Measurements from ENCODE around the gene NDUFB2. TPM values are rescaled to one million over a fixed set of nuclear protein-coding genes. Genes with fewer than 3 reads are reported as not detected.
A peak's percentile ranks its signal among the peaks of the same experiment; 100 is the strongest.

Gene NDUFB2
- total and polyA plus RNA-seq, 11 donors = 458 to 1,005 (median 615) TPM

- Histone ChIP-seq H3K36me3 (peaks cover 0 to 47% (median 3%) of the 10 kb centered on the region in 9 donors), H3K9me3 (no peaks in the 10 kb centered on the region), H3K4me1 (no peaks in the 10 kb centered on the region), H3K27me3 (no peaks in the 10 kb centered on the region), H3K4me3 (no peak overlapping the region), H3K27ac (no peak overlapping the region)
- WGBS, 4 donors = 75 to 84% (median 81%) methylated on average over 2 of the region's 2 CpGs
- no peak for DNase-seq
- ATAC-seq = no peak
- no peak for TF ChIP-seq POLR2A (IDR thresholded peaks at IDR 0.05)
- peak in 7 of 12 donors; percentile 8 to 33 (median 20) for TF ChIP-seq CTCF (IDR thresholded peaks at IDR 0.05)
- intact Hi-C loops (cut with DNase I) = no loop called here
These were observed 29.8 kb downstream of the NDUFB2 start for GRCh38 chr7:140726281-140726680.

DNA sequence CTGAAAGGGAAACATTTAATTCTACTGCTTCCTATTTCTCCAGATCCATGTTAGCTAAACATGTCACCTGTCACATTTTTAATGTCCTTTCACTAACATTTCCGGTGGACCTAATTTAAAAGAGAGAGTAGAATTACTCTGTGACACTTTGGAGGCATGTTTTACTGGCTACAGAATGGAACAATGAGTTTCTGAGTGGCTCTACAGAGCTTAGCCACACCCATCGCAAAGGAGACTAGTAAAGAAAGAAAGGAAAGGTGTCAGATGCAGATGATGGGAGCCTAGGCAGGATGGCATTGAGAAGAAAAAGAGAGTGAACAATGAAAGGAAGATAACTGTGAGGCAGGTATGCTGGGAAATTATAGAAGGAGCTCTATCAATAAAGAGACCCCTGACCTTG, 35.9 kb downstream of the NDUFB2 start:
- Histone ChIP-seq H3K4me3 (no peak overlapping the region), H3K27me3 (no peaks in the 10 kb centered on the region), H3K4me1 (no peaks in the 10 kb centered on the region), H3K27ac (no peak overlapping the region), H3K36me3 (peaks cover 0 to 60% (median 7%) of the 10 kb centered on the region in 9 donors), H3K9me3 (no peaks in the 10 kb centered on the region)
- ATAC-seq = no peak
- TF ChIP-seq POLR2A (IDR thresholded peaks at IDR 0.05) = no peak
- no peak for TF ChIP-seq CTCF (IDR thresholded peaks at IDR 0.05)
- intact Hi-C loops (cut with DNase I) = no loop called here
- 91 to 96% (median 95%) methylated on average over 2 of the region's 2 CpGs for WGBS, 4 donors
- no peak for DNase-seq

- intact Hi-C loops (cut with DNase I) = no loop called here
- peaks cover 0 to 73% (median 20%) of the 10 kb centered on the region in 9 donors for H3K36me3 ChIP-seq
- no peak for DNase-seq
- TF ChIP-seq POLR2A (IDR thresholded peaks at IDR 0.05) (no peak), CTCF (IDR thresholded peaks at IDR 0.05) (no peak)
- no peaks in the 10 kb centered on the region for H3K27me3 ChIP-seq
- H3K9me3 ChIP-seq = no peaks in the 10 kb centered on the region
- no peak overlapping the region for H3K4me3 ChIP-seq
- no peak overlapping the region for H3K27ac ChIP-seq
- H3K4me1 ChIP-seq = peaks cover 0 to 6% (median 0%) of the 10 kb centered on the region in 12 donors
- no peak for ATAC-seq
- 68 to 77% (median 71%) methylated on average over 2 of the region's 2 CpGs for WGBS, 4 donors
These were observed 37.6 kb downstream of the NDUFB2 start for GRCh38 chr7:140734096-140734495.

- no peak for ATAC-seq
These were observed 38.2 kb downstream of the NDUFB2 start for GRCh38 chr7:140734729-140735128.

More at GRCh38 chr7:140734729-140735128, 38.2 kb downstream of the NDUFB2 start:
- no peak overlapping the region for H3K27ac ChIP-seq
- H3K27me3 ChIP-seq = no peaks in the 10 kb centered on the region
- H3K4me1 ChIP-seq = peaks cover 0 to 6% (median 0%) of the 10 kb centered on the region in 12 donors
- H3K4me3 ChIP-seq = no peak overlapping the region
- peaks cover 0 to 73% (median 27%) of the 10 kb centered on the region in 9 donors for H3K36me3 ChIP-seq
- 94 to 98% (median 96%) methylated on average over 2 of the region's 2 CpGs for whole genome bisulfite sequencing, 4 donors
- intact Hi-C loops (cut with DNase I) = no loop called here
- H3K9me3 ChIP-seq = no peaks in the 10 kb centered on the region
- DNase-seq = no peak
- TF ChIP-seq CTCF (IDR thresholded peaks at IDR 0.05) = no peak
